Measurements from ENCODE around the gene AMN. TPM values are rescaled to one million over a fixed set of nuclear protein-coding genes. Genes with fewer than 3 reads are reported as not detected.

Gene AMN
- total RNA-seq, 1 donor from 2014 or later = 11.8 TPM

- intact Hi-C loops (cut with DNase I) = no loop called here
These were observed 42.8 kb downstream of the AMN start for GRCh38 chr14:102965282-102965681.

GRCh38 chr14:102965971-102966655, 43.6 kb downstream of the AMN start:
- no peak for DNase-seq (ENCODE audit: extremely low spot score in 2 of 2)
- no peaks in the 10 kb centered on the region for H3K9me3 ChIP-seq
- no peaks in the 10 kb centered on the region for H3K27me3 ChIP-seq
- H3K27ac ChIP-seq = no peak overlapping the region
- no peak overlapping the region for H3K4me3 ChIP-seq
- TF ChIP-seq CTCF (IDR thresholded peaks at IDR 0.05) (no peak), POLR2A (IDR thresholded peaks at IDR 0.05) (no peak), POLR2AphosphoS5 (IDR thresholded peaks at IDR 0.05; ENCODE audit: insufficient read depth in 1 of 2, low read depth in 1 of 2) (no peak)
- peaks cover 4 to 92% of the 10 kb centered on the region in 2 donors for H3K36me3 ChIP-seq
- no peaks in the 10 kb centered on the region for H3K4me1 ChIP-seq
- intact Hi-C loops (cut with DNase I) = no loop called here

More at GRCh38 chr14:102965282-102965681, 42.8 kb downstream of the AMN start:
- Histone ChIP-seq H3K9me3 (no peaks in the 10 kb centered on the region), H3K27ac (no peak overlapping the region), H3K4me3 (no peak overlapping the region), H3K36me3 (peaks cover 4 to 93% of the 10 kb centered on the region in 2 donors), H3K27me3 (no peaks in the 10 kb centered on the region), H3K4me1 (no peaks in the 10 kb centered on the region)
- TF ChIP-seq POLR2A (IDR thresholded peaks at IDR 0.05) (no peak), CTCF (IDR thresholded peaks at IDR 0.05) (no peak), POLR2AphosphoS5 (IDR thresholded peaks at IDR 0.05; ENCODE audit: insufficient read depth in 1 of 2, low read depth in 1 of 2) (no peak)
- DNase-seq (ENCODE audit: extremely low spot score in 2 of 2) = no peak

- H3K27ac ChIP-seq = no peak overlapping the region
- H3K4me3 ChIP-seq = no peak overlapping the region
- intact Hi-C loops (cut with DNase I) = no loop called here
- H3K36me3 ChIP-seq = peaks cover 4 to 92% of the 10 kb centered on the region in 2 donors
- TF ChIP-seq POLR2AphosphoS5 (IDR thresholded peaks at IDR 0.05; ENCODE audit: insufficient read depth in 1 of 2, low read depth in 1 of 2) (no peak), POLR2A (IDR thresholded peaks at IDR 0.05) (no peak), CTCF (IDR thresholded peaks at IDR 0.05) (no peak)
- no peaks in the 10 kb centered on the region for H3K4me1 ChIP-seq
- DNase-seq (ENCODE audit: extremely low spot score in 2 of 2) = no peak
- no peaks in the 10 kb centered on the region for H3K27me3 ChIP-seq
- no peaks in the 10 kb centered on the region for H3K9me3 ChIP-seq
These were observed 44.4 kb downstream of the AMN start for GRCh38 chr14:102966681-102967505.

- no peaks in the 10 kb centered on the region for H3K27me3 ChIP-seq
- no peaks in the 10 kb centered on the region for H3K9me3 ChIP-seq
- H3K27ac ChIP-seq = no peak overlapping the region
- intact Hi-C loops (cut with DNase I) = no loop called here
- H3K4me1 ChIP-seq = no peaks in the 10 kb centered on the region
- TF ChIP-seq POLR2A (IDR thresholded peaks at IDR 0.05) = no peak
- no peak for TF ChIP-seq POLR2AphosphoS5 (IDR thresholded peaks at IDR 0.05; ENCODE audit: insufficient read depth in 1 of 2, low read depth in 1 of 2)
- no peak for TF ChIP-seq CTCF (IDR thresholded peaks at IDR 0.05)
- no peak for DNase-seq (ENCODE audit: extremely low spot score in 2 of 2)
- peaks cover 4 to 91% of the 10 kb centered on the region in 2 donors for H3K36me3 ChIP-seq
- no peak overlapping the region for H3K4me3 ChIP-seq
These were observed 45.0 kb downstream of the AMN start for GRCh38 chr14:102967506-102967795.

- Histone ChIP-seq H3K27me3 (no peaks in the 10 kb centered on the region), H3K4me1 (no peaks in the 10 kb centered on the region), H3K27ac (no peak overlapping the region), H3K36me3 (peaks cover 4 to 84% of the 10 kb centered on the region in 2 donors), H3K9me3 (no peaks in the 10 kb centered on the region), H3K4me3 (no peak overlapping the region)
- intact Hi-C loops (cut with DNase I) = no loop called here
- DNase-seq (ENCODE audit: extremely low spot score in 2 of 2) = no peak
- TF ChIP-seq POLR2A (IDR thresholded peaks at IDR 0.05) = no peak
- TF ChIP-seq CTCF (IDR thresholded peaks at IDR 0.05) = no peak
- TF ChIP-seq POLR2AphosphoS5 (IDR thresholded peaks at IDR 0.05; ENCODE audit: insufficient read depth in 1 of 2, low read depth in 1 of 2) = no peak
These were observed 45.8 kb downstream of the AMN start for GRCh38 chr14:102968306-102968705.
